ENCODE results near the gene NFIC. TPM values are rescaled to one million over a fixed set of nuclear protein-coding genes. Genes with fewer than 3 reads are reported as not detected.

Gene NFIC
- total RNA-seq, 1 experiment from 2014 or later, result 85.5 TPM

- Mint-ChIP-seq H3K27me3 (ENCODE audit: insufficient read depth, unreplicated experiment) (no peaks in the 10 kb centered on the region), H3K4me1 (ENCODE audit: insufficient read depth, unreplicated experiment) (peaks cover 9% of the 10 kb centered on the region), H3K4me3 (ENCODE audit: unreplicated experiment) (no peak overlapping the region), H3K9me3 (ENCODE audit: unreplicated experiment) (no peaks in the 10 kb centered on the region), H3K36me3 (ENCODE audit: insufficient read depth, unreplicated experiment) (peaks cover 61% of the 10 kb centered on the region), H3K27ac (ENCODE audit: low read depth, unreplicated experiment) (no peak overlapping the region)
- TF ChIP-seq CTCF (IDR thresholded peaks at IDR 0.05; ENCODE audit: unreplicated experiment), result no peak
- no peak for DNase-seq (ENCODE audit: unreplicated experiment)
- no TSS peak for BruUV-seq (replicated peaks)
- intact Hi-C loops (cut with micrococcal nuclease), result no loop called here
- ChIA-PET CTCF (interaction anchor here (0.6 to 1.1 kb wide), 5 partner anchors 9 to 38 kb away, joined by 3 to 5 read pairs (median 3); no protein-coding TSS in a partner anchor), POLR2A (interaction anchor here (0.8 to 1.3 kb wide), 2 partner anchors 8 to 14 kb away, joined by 3 to 4 read pairs; no protein-coding TSS in a partner anchor)
These were observed 45.7 kb downstream of the NFIC start for GRCh38 chr19:3412066-3412465.

DNA sequence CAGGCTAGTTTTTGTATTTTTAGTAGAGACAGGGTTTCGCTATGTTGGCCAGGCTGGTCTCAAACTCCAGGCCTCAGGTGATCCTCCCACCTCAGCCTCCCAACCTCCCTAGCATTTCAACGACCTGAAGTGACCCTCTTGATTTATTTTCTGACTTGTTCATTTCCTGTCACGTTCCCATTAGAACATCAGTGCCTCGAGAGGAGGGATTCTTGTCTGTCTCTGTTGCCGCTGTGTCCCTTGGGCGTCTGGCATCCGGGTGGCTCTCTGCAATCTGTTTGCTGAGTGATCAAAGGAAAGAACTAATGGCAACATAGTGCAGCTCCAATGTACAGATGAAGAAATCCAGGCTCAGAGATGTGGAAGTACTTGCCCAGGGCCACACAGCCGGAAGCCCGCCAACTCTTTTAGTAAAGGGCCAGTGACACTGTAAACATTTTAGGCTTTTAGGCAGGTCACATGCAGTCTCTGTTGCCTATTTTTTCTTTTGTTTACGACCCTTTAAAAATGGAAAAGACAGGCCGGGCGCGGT is 47.5 kb downstream of the NFIC start:
- BruUV-seq (replicated peaks), result no TSS peak
- H3K27ac Mint-ChIP-seq (ENCODE audit: low read depth, unreplicated experiment), result no peak overlapping the region
- no peak overlapping the region for H3K4me3 Mint-ChIP-seq (ENCODE audit: unreplicated experiment)
- H3K4me1 Mint-ChIP-seq (ENCODE audit: insufficient read depth, unreplicated experiment), result peaks cover 9% of the 10 kb centered on the region
- ChIA-PET POLR2A (interaction anchor here (0.5 kb wide), 1 partner anchor 468 kb away, joined by 4 read pairs; no protein-coding TSS in a partner anchor), CTCF (no interaction called here)
- no peaks in the 10 kb centered on the region for H3K9me3 Mint-ChIP-seq (ENCODE audit: unreplicated experiment)
- no peak for TF ChIP-seq CTCF (IDR thresholded peaks at IDR 0.05; ENCODE audit: unreplicated experiment)
- DNase-seq (ENCODE audit: unreplicated experiment), result no peak
- H3K36me3 Mint-ChIP-seq (ENCODE audit: insufficient read depth, unreplicated experiment), result peaks cover 58% of the 10 kb centered on the region
- intact Hi-C loops (cut with micrococcal nuclease), result no loop called here
- no peaks in the 10 kb centered on the region for H3K27me3 Mint-ChIP-seq (ENCODE audit: insufficient read depth, unreplicated experiment)

GRCh38 chr19:3415695-3416094 is 49.3 kb downstream of the NFIC start:
- Mint-ChIP-seq H3K27me3 (ENCODE audit: insufficient read depth, unreplicated experiment) (no peaks in the 10 kb centered on the region), H3K4me3 (ENCODE audit: unreplicated experiment) (no peak overlapping the region), H3K36me3 (ENCODE audit: insufficient read depth, unreplicated experiment) (peaks cover 63% of the 10 kb centered on the region), H3K9me3 (ENCODE audit: unreplicated experiment) (no peaks in the 10 kb centered on the region), H3K27ac (ENCODE audit: low read depth, unreplicated experiment) (no peak overlapping the region), H3K4me1 (ENCODE audit: insufficient read depth, unreplicated experiment) (peaks cover 5% of the 10 kb centered on the region)
- no peak for TF ChIP-seq CTCF (IDR thresholded peaks at IDR 0.05; ENCODE audit: unreplicated experiment)
- DNase-seq (ENCODE audit: unreplicated experiment), result no peak
- no TSS peak for BruUV-seq (replicated peaks)
- POLR2A ChIA-PET, result no interaction called here
- intact Hi-C loops (cut with micrococcal nuclease), result no loop called here
- CTCF ChIA-PET, result interaction anchor here (0.5 to 0.6 kb wide), 2 partner anchors 25 to 67 kb away, joined by 3 to 4 read pairs; no protein-coding TSS in a partner anchor

GRCh38 chr19:3420244-3420755 is 53.9 kb downstream of the NFIC start:
- ChIA-PET POLR2A (interaction anchor here (0.6 to 1.4 kb wide), 3 partner anchors 8 to 15 kb away, joined by 4 to 6 read pairs (median 4); no protein-coding TSS in a partner anchor), CTCF (interaction anchor here (0.6 to 3.0 kb wide), 5 partner anchors 8 to 65 kb away, joined by 3 to 19 read pairs (median 3); no protein-coding TSS in a partner anchor)
- Mint-ChIP-seq H3K9me3 (ENCODE audit: unreplicated experiment) (no peaks in the 10 kb centered on the region), H3K27ac (ENCODE audit: low read depth, unreplicated experiment) (no peak overlapping the region), H3K4me1 (ENCODE audit: insufficient read depth, unreplicated experiment) (no peaks in the 10 kb centered on the region), H3K36me3 (ENCODE audit: insufficient read depth, unreplicated experiment) (peaks cover 49% of the 10 kb centered on the region), H3K27me3 (ENCODE audit: insufficient read depth, unreplicated experiment) (no peaks in the 10 kb centered on the region), H3K4me3 (ENCODE audit: unreplicated experiment) (no peak overlapping the region)
- intact Hi-C loops (cut with micrococcal nuclease), result no loop called here
- no peak for TF ChIP-seq CTCF (IDR thresholded peaks at IDR 0.05; ENCODE audit: unreplicated experiment)
- BruUV-seq (replicated peaks), result no TSS peak
- no peak for DNase-seq (ENCODE audit: unreplicated experiment)

Data from MCF 10A (cell line).